Measurements from ENCODE around the gene PDK1.

The PDK1 gene

DNA sequence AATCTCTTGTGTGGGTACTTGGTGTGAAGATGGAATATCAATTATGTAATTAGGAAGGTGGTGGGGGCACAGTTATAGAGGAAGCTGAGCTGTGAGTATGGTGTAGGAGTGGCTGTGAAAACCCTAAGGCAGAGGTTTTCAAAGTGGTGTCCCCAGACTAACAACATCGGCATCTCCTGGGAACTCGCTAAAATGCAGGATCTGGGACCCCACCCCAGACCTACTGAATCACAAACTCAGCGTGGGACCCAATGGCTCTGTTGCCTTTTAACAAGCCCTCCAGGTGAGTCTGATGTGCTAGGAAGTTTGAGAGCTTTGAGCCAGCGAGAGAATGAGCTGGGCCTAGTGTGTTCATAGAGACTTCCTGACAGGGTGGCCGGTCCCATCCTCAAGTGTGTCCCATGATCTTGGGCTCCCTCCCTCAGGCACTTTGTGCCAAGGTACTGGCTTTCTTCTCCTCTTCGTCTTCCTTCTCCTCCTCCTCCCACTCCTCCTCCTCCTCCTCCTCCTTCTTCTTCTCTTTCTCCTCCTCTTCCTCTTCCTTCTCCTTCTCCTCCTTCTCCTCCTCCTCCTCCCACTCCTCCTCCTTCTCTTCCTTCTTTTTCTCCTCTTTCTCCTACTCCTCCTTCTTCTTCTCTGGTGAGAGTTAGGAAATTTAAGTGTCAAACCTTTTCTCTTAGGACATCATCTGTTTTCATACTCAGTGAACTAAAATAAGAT lies 86.6 kb downstream of the PDK1 start:
- DNase-seq = no peak

GRCh38 chr2:172643142-172643541 lies 87.3 kb downstream of the PDK1 start:
- DNase-seq = no peak

GRCh38 chr2:172647439-172647838 lies 91.5 kb downstream of the PDK1 start:
- DNase-seq = peak; percentile 62

- peak; percentile 91 for DNase-seq
Measured at GRCh38 chr2:172655091-172655837, 99.4 kb downstream of the PDK1 start.

DNA sequence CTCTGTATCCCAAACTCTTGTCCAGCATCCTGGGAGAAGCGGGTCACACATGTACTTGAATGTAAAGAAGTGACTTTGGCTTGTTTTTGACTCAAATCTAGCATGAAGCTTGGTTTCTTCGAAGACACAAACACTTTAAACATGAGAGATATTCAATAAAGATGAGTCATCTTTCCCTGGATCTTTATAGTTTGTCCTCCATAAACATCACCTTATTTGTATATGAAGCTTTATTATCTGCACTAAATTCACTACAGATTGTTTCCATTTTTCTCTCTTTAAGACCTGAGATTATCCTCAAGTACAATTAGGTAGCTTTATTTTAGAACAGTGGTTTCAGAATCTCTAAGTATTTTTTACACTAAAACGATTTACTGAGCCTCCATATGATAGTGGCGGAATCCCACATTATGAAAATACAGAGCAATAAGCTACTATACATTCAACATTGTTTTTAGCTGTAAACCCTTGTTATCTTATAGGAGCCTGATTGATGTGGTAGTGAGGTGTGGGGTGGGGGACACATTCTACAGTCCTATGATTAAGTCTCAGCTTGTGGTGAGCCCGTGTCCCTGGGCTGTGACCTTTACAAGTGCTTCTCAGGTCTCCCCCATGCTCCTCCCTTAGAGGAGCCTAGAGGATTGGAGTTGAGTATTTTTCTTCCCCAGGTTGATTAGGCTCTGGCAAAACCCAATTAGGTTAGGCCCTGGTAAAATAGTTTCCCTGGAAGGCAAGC lies 100.1 kb downstream of the PDK1 start:
- no peak for DNase-seq

Measured in fibroblast of skin of abdomen (primary cell).